AG10803 (cell line): ENCODE measurements around the gene KSR1.

Source experiments
- DNase-seq: peaks from one replicate; pipeline ENCODE4 v3.0.0; 2010; ENCODE audit warnings: low read depth
- H3K4me3 ChIP-seq: 2 replicates; pipeline ENCODE4 v1.5.1; 2011; ENCODE audit warnings: mild to moderate bottlenecking, low read length, control low read depth
- CTCF ChIP-seq: conservative IDR thresholded peaks from 2 replicates; pipeline ENCODE4 v1.5.1; 2011; ENCODE audit warnings: mild to moderate bottlenecking, low read length, control low read depth, inconsistent platforms

Gene KSR1

GRCh38 chr17:27492470-27492869 is 36.2 kb downstream of the KSR1 start:
- no peak for DNase-seq
- H3K4me3 ChIP-seq, result no peak overlapping the region
- no peak for TF ChIP-seq CTCF

- no peak for TF ChIP-seq CTCF
- no peak for DNase-seq
- no peak overlapping the region for H3K4me3 ChIP-seq
These were observed 36.8 kb downstream of the KSR1 start for GRCh38 chr17:27493088-27493487.

GRCh38 chr17:27494192-27495091 is 38.2 kb downstream of the KSR1 start:
- H3K4me3 ChIP-seq, result peak overlapping the region; percentile 28
- DNase-seq, result peak; percentile 83
- peak; percentile 52 for TF ChIP-seq CTCF

- no peak for TF ChIP-seq CTCF
- DNase-seq, result no peak
- H3K4me3 ChIP-seq, result no peak overlapping the region
These were observed 39.2 kb downstream of the KSR1 start for GRCh38 chr17:27495460-27495859.

GRCh38 chr17:27496005-27496404 is 39.8 kb downstream of the KSR1 start:
- peak; percentile 24 for DNase-seq
- no peak for TF ChIP-seq CTCF
- H3K4me3 ChIP-seq, result no peak overlapping the region

GRCh38 chr17:27496437-27496943 is 40.2 kb downstream of the KSR1 start:
- no peak for DNase-seq
- no peak for TF ChIP-seq CTCF

GRCh38 chr17:27496971-27497370 is 40.7 kb downstream of the KSR1 start:
- TF ChIP-seq CTCF, result no peak
- no peak for DNase-seq
- no peak overlapping the region for H3K4me3 ChIP-seq

More at GRCh38 chr17:27496437-27496943, 40.2 kb downstream of the KSR1 start:
- no peak overlapping the region for H3K4me3 ChIP-seq
